Brain microvascular endothelial cell (primary cell): ENCODE measurements around the gene ADARB1.
A peak's percentile ranks its signal among the peaks of the same experiment; 100 is the strongest.

Source experiments
- DNase-seq: peaks from one replicate; pipeline ENCODE4 v3.0.0-alpha.2; 2020
- H3K27ac ChIP-seq: fragments of 250-450 bp; sonication (Bioruptor Pico); 2 replicates; pipeline ENCODE4 v1.5.1; 2020; ENCODE audit warnings: mild to moderate bottlenecking, moderate library complexity
- H3K27me3 ChIP-seq: fragments of 250-450 bp; sonication (Bioruptor Pico); replicated peaks from 2 replicates; pipeline ENCODE4 v1.5.1; 2020; ENCODE audit warnings: mild to moderate bottlenecking
- H3K36me3 ChIP-seq: fragments of 250-450 bp; sonication (Bioruptor Pico); replicated peaks from 2 replicates; pipeline ENCODE4 v1.5.1; 2020; ENCODE audit warnings: mild to moderate bottlenecking
- H3K4me3 ChIP-seq: 2 replicates; pipeline ENCODE4 v1.5.1; 2011; ENCODE audit warnings: low read depth, mild to moderate bottlenecking, control low read depth, low read length, moderate library complexity
- in situ Hi-C: cut with HindIII; loops from 2 replicates; pipeline ENCODE4 v1.10.0; 2017; ENCODE audit warnings: low sequenced_read_pairs, low pct_ligation_motif_present
- TF ChIP-seq, protein P1 (sequence below): IDR thresholded peaks from 2 replicates; pipeline ENCODE4 v1.5.1; 2011; ENCODE audit warnings: low read depth, mild to moderate bottlenecking, moderate library complexity, low read length, control low read depth, inconsistent platforms; ENCODE audit errors: missing control alignments

Gene ADARB1

DNA sequence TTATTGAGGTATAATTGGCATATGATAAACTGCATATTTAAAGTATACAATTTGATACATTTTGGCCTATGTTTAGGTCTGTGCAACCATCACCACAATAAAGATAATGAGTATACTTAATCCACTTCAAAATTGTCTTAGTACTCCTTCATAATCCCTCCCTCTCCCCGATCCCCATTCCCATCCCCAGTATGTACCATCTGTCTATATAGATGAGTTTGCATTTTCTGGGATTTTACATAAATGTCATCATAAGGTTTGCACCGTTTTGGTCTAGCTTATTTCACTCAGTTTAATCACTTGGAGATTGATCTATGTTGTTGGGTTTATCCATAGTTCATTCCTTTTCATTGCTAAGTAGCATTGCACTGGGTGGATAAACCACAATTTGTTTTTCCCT lies 139.0 kb downstream of the ADARB1 start:
- TF ChIP-seq, protein P1, sequence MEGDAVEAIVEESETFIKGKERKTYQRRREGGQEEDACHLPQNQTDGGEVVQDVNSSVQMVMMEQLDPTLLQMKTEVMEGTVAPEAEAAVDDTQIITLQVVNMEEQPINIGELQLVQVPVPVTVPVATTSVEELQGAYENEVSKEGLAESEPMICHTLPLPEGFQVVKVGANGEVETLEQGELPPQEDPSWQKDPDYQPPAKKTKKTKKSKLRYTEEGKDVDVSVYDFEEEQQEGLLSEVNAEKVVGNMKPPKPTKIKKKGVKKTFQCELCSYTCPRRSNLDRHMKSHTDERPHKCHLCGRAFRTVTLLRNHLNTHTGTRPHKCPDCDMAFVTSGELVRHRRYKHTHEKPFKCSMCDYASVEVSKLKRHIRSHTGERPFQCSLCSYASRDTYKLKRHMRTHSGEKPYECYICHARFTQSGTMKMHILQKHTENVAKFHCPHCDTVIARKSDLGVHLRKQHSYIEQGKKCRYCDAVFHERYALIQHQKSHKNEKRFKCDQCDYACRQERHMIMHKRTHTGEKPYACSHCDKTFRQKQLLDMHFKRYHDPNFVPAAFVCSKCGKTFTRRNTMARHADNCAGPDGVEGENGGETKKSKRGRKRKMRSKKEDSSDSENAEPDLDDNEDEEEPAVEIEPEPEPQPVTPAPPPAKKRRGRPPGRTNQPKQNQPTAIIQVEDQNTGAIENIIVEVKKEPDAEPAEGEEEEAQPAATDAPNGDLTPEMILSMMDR = no peak
- Histone ChIP-seq H3K36me3 (peaks cover 25% of the 10 kb centered on the region), H3K4me3 (no peak overlapping the region), H3K27me3 (no peaks in the 10 kb centered on the region), H3K27ac (no peak overlapping the region)
- in situ Hi-C loops = no loop called here
- no peak for DNase-seq

DNA sequence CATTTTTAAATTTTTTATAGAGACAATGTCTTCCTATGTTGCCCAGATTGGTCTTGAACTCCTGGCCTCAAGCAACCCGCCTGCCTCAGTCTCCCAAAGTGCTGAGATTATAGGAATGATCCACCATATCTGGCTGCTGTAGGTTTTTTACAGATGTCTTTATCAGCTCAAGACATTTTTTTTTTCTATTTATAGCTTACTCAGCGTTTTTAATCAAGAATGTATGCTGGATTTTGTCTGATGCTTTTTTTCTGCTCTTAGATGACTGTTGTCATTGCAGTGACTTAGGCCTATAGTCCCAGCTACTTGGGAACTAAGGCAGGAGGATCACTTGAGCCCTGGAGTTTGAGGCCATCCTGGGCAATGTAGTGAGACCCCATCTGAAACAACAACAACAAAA lies 140.8 kb downstream of the ADARB1 start:
- no peak overlapping the region for H3K4me3 ChIP-seq
- H3K27ac ChIP-seq = no peak overlapping the region
- no peaks in the 10 kb centered on the region for H3K27me3 ChIP-seq
- in situ Hi-C loops = no loop called here
- TF ChIP-seq, protein P1 = no peak
- no peak for DNase-seq
- H3K36me3 ChIP-seq = peaks cover 18% of the 10 kb centered on the region

DNA sequence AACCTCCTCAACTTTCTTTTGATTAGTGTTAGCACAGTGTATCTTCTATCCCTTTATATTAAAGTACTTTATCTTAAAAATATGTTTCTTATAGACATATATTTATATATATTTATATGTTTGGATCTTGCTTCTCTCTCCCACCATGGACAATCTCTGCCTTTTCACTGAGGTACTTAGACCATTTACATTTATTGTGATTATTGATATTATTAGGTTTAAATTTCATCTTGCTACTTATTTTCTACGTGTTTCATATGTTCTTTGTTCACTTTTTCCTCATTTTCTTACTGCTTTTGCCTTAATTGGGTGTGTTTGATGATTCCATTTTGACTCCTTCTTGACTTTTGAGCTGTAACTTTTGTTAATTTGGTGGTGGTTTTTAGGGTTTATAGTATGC lies 142.6 kb downstream of the ADARB1 start:
- Histone ChIP-seq H3K4me3 (no peak overlapping the region), H3K36me3 (peaks cover 22% of the 10 kb centered on the region), H3K27me3 (no peaks in the 10 kb centered on the region), H3K27ac (peak overlapping the region; percentile 9)
- in situ Hi-C loops = no loop called here
- TF ChIP-seq, protein P1 = no peak
- DNase-seq = no peak

DNA sequence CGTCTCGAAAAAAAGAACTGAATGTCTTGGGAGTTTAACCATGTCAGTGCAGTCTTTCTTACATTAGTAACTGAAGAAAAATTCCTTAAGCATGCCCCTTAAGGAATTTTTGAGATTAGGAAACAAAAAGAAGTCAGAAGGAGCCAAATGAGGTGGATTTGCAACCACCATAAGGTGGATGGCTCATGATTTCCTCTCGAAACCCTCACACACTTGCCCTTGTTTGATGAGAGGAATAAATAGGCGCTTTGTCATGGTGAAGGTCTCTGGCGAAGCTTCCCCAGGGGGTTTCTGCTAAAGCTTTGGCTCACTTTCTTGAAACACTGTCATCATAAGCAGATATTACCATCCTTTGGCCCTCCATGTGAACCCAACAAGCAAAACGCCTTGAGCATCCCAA lies 145.1 kb downstream of the ADARB1 start:
- H3K36me3 ChIP-seq = peaks cover 26% of the 10 kb centered on the region
- no peak overlapping the region for H3K4me3 ChIP-seq
- in situ Hi-C loops = no loop called here
- H3K27ac ChIP-seq = peak overlapping the region; percentile 47
- no peak for DNase-seq
- no peaks in the 10 kb centered on the region for H3K27me3 ChIP-seq
- TF ChIP-seq, protein P1 = no peak

DNA sequence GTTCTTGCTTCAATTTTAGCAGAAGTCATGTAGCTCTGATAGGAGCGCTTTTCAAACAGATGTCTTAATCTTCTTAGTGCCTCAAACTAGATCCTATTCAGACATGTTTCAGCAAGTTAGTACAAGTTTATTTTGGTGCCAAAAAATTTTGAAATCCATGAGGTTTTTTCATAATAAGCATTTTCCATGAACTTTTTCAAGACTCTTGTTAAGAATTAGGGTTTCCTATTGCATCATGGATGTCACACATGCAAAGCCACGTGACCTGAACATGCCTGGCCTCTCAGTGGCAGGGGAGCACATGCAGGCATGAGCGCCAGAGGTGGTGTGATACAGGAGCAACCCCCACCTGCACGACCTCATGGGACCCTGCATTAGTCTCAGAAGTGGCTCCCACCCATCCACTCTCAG lies 145.7 kb downstream of the ADARB1 start:
- DNase-seq = no peak
- H3K4me3 ChIP-seq = no peak overlapping the region
- no peak overlapping the region for H3K27ac ChIP-seq
- peaks cover 26% of the 10 kb centered on the region for H3K36me3 ChIP-seq
- in situ Hi-C loops = no loop called here
- TF ChIP-seq, protein P1 = no peak
- no peaks in the 10 kb centered on the region for H3K27me3 ChIP-seq

DNA sequence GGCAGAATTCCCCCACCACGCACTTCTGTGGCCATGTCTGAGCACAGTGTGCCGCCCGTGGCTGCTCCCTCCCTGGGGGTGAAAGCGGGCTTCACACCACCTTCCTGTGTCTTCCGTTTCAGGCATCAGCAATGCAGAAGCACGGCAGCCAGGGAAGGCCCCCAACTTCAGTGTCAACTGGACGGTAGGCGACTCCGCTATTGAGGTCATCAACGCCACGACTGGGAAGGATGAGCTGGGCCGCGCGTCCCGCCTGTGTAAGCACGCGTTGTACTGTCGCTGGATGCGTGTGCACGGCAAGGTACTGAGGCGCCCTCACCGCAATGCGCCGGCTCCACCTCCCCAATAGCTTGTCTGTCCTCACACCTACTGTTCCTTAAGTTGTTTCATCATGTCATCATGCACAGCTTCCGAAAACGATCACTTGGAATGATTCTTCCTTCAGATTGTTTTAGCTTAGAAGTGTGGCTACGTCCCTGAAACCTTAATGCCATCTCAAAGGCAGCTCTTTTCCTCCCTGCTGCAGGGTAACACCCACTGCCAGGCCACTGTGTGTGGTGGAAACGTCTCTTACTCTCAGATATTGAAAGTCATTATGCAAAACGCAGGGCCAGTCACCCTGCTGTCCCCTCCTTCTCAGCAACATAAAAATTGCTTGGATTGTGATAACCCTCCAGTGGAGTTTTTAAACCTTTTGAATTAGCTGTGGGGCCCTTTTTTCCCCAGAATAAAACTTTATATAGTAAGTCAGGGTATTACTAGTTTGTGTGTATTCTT lies 146.5 kb downstream of the ADARB1 start:
- in situ Hi-C loops = no loop called here
- Histone ChIP-seq H3K27me3 (no peaks in the 10 kb centered on the region), H3K36me3 (peaks cover 26% of the 10 kb centered on the region), H3K27ac (no peak overlapping the region), H3K4me3 (no peak overlapping the region)
- no peak for DNase-seq
- TF ChIP-seq, protein P1 = no peak
